ENCODE data around the gene ABCB1.

The ABCB1 gene

GRCh38 chr7:87591211-87591610 is 9.5 kb downstream of the ABCB1 start:
- no peak overlapping the region for H2AK5ac ChIP-seq (ENCODE audit: low read length)
- no peak overlapping the region for H3K4me2 ChIP-seq (ENCODE audit: low read length)
- DNase-seq = no peak
- no peaks in the 10 kb centered on the region for H3K79me1 ChIP-seq (ENCODE audit: low read length)
- H3K4me1 ChIP-seq (ENCODE audit: control insufficient read depth, low read depth, low read length) = no peaks in the 10 kb centered on the region
- H3K4me3 ChIP-seq (ENCODE audit: low read length) = no peak overlapping the region
- no peak overlapping the region for H3K23ac ChIP-seq (ENCODE audit: low read length)
- H3K27ac ChIP-seq (ENCODE audit: low read depth, low read length) = no peak overlapping the region
- H3K4ac ChIP-seq (ENCODE audit: low read depth, low read length) = no peak overlapping the region
- H4K8ac ChIP-seq (ENCODE audit: low read depth, low read length) = no peak overlapping the region
- H3K27me3 ChIP-seq (ENCODE audit: insufficient read depth, low read length, poor library complexity) = no peaks in the 10 kb centered on the region
- no peak overlapping the region for H2BK15ac ChIP-seq (replicated peaks; ENCODE audit: low read depth)
- no peaks in the 10 kb centered on the region for H3K36me3 ChIP-seq (ENCODE audit: control insufficient read depth, insufficient read depth, low read length)
- H3K56ac ChIP-seq (ENCODE audit: low read length) = no peak overlapping the region
- WGBS (ENCODE audit: extremely low coverage, insufficient coverage, low lambda C conversion rate) = no CpG with 5 or more reads among the region's 5 CpGs
- no peak overlapping the region for H2BK120ac ChIP-seq (ENCODE audit: low read depth, low read length)
- no peak overlapping the region for H2BK5ac ChIP-seq (ENCODE audit: low read length)
- H3K9ac ChIP-seq (ENCODE audit: low read length) = no peak overlapping the region
- no peaks in the 10 kb centered on the region for H3K79me2 ChIP-seq (ENCODE audit: control insufficient read depth, insufficient read depth, low read length)
- no peak overlapping the region for H3K18ac ChIP-seq (ENCODE audit: low read length)
- no peak overlapping the region for H4K5ac ChIP-seq (ENCODE audit: low read length)

GRCh38 chr7:87590578-87590977 is 10.1 kb downstream of the ABCB1 start:
- no peak overlapping the region for H3K23ac ChIP-seq (ENCODE audit: low read length)
- H3K79me1 ChIP-seq (ENCODE audit: low read length) = no peaks in the 10 kb centered on the region
- no peak overlapping the region for H3K18ac ChIP-seq (ENCODE audit: low read length)
- no peak overlapping the region for H3K9ac ChIP-seq (ENCODE audit: low read length)
- H2AK5ac ChIP-seq (ENCODE audit: low read length) = no peak overlapping the region
- H3K4me2 ChIP-seq (ENCODE audit: low read length) = no peak overlapping the region
- H2BK15ac ChIP-seq (replicated peaks; ENCODE audit: low read depth) = no peak overlapping the region
- no peaks in the 10 kb centered on the region for H3K36me3 ChIP-seq (ENCODE audit: control insufficient read depth, insufficient read depth, low read length)
- H3K56ac ChIP-seq (ENCODE audit: low read length) = no peak overlapping the region
- H3K4me3 ChIP-seq (ENCODE audit: low read length) = no peak overlapping the region
- H3K27ac ChIP-seq (ENCODE audit: low read depth, low read length) = no peak overlapping the region
- no peaks in the 10 kb centered on the region for H3K4me1 ChIP-seq (ENCODE audit: control insufficient read depth, low read depth, low read length)
- no peak overlapping the region for H2BK120ac ChIP-seq (ENCODE audit: low read depth, low read length)
- no peaks in the 10 kb centered on the region for H3K27me3 ChIP-seq (ENCODE audit: insufficient read depth, low read length, poor library complexity)
- H3K79me2 ChIP-seq (ENCODE audit: control insufficient read depth, insufficient read depth, low read length) = no peaks in the 10 kb centered on the region
- no peak overlapping the region for H3K4ac ChIP-seq (ENCODE audit: low read depth, low read length)
- no peak overlapping the region for H4K5ac ChIP-seq (ENCODE audit: low read length)
- DNase-seq = no peak
- no peak overlapping the region for H2BK5ac ChIP-seq (ENCODE audit: low read length)
- no peak overlapping the region for H4K8ac ChIP-seq (ENCODE audit: low read depth, low read length)

- Histone ChIP-seq H4K5ac (ENCODE audit: low read length) (no peak overlapping the region), H3K4me1 (ENCODE audit: control insufficient read depth, low read depth, low read length) (no peaks in the 10 kb centered on the region), H2BK15ac (replicated peaks; ENCODE audit: low read depth) (no peak overlapping the region), H3K79me2 (ENCODE audit: control insufficient read depth, insufficient read depth, low read length) (no peaks in the 10 kb centered on the region), H3K4ac (ENCODE audit: low read depth, low read length) (no peak overlapping the region), H3K23ac (ENCODE audit: low read length) (no peak overlapping the region), H3K9ac (ENCODE audit: low read length) (no peak overlapping the region), H3K27ac (ENCODE audit: low read depth, low read length) (no peak overlapping the region), H3K56ac (ENCODE audit: low read length) (no peak overlapping the region), H3K18ac (ENCODE audit: low read length) (no peak overlapping the region), H2BK120ac (ENCODE audit: low read depth, low read length) (no peak overlapping the region), H4K8ac (ENCODE audit: low read depth, low read length) (no peak overlapping the region), H3K79me1 (ENCODE audit: low read length) (no peaks in the 10 kb centered on the region), H2BK5ac (ENCODE audit: low read length) (no peak overlapping the region), H3K4me3 (ENCODE audit: low read length) (no peak overlapping the region), H3K27me3 (ENCODE audit: insufficient read depth, low read length, poor library complexity) (no peaks in the 10 kb centered on the region), H3K36me3 (ENCODE audit: control insufficient read depth, insufficient read depth, low read length) (no peaks in the 10 kb centered on the region), H3K4me2 (ENCODE audit: low read length) (no peak overlapping the region), H2AK5ac (ENCODE audit: low read length) (no peak overlapping the region)
- no peak for DNase-seq
- no CpG with 5 or more reads among the region's 1 CpG for WGBS (ENCODE audit: extremely low coverage, insufficient coverage, low lambda C conversion rate)
Measured at GRCh38 chr7:87589631-87590030, 11.1 kb downstream of the ABCB1 start.

- no peak overlapping the region for H2BK120ac ChIP-seq (ENCODE audit: low read depth, low read length)
- H3K4me2 ChIP-seq (ENCODE audit: low read length) = no peak overlapping the region
- no peak overlapping the region for H3K23ac ChIP-seq (ENCODE audit: low read length)
- H2AK5ac ChIP-seq (ENCODE audit: low read length) = no peak overlapping the region
- no peak overlapping the region for H4K5ac ChIP-seq (ENCODE audit: low read length)
- H4K8ac ChIP-seq (ENCODE audit: low read depth, low read length) = no peak overlapping the region
- no peak overlapping the region for H3K4me3 ChIP-seq (ENCODE audit: low read length)
- H3K4ac ChIP-seq (ENCODE audit: low read depth, low read length) = no peak overlapping the region
- H3K9ac ChIP-seq (ENCODE audit: low read length) = no peak overlapping the region
- no peak overlapping the region for H3K56ac ChIP-seq (ENCODE audit: low read length)
- no CpG with 5 or more reads among the region's 3 CpGs for WGBS (ENCODE audit: extremely low coverage, insufficient coverage, low lambda C conversion rate)
- no peaks in the 10 kb centered on the region for H3K79me2 ChIP-seq (ENCODE audit: control insufficient read depth, insufficient read depth, low read length)
- H3K27me3 ChIP-seq (ENCODE audit: insufficient read depth, low read length, poor library complexity) = no peaks in the 10 kb centered on the region
- H3K27ac ChIP-seq (ENCODE audit: low read depth, low read length) = no peak overlapping the region
- no peaks in the 10 kb centered on the region for H3K4me1 ChIP-seq (ENCODE audit: control insufficient read depth, low read depth, low read length)
- H3K79me1 ChIP-seq (ENCODE audit: low read length) = no peaks in the 10 kb centered on the region
- H3K36me3 ChIP-seq (ENCODE audit: control insufficient read depth, insufficient read depth, low read length) = no peaks in the 10 kb centered on the region
- no peak overlapping the region for H3K18ac ChIP-seq (ENCODE audit: low read length)
- H2BK5ac ChIP-seq (ENCODE audit: low read length) = no peak overlapping the region
- DNase-seq = peak; percentile 68
- H2BK15ac ChIP-seq (replicated peaks; ENCODE audit: low read depth) = no peak overlapping the region
Measured at GRCh38 chr7:87581723-87582122, 19.0 kb downstream of the ABCB1 start.

GRCh38 chr7:87580636-87581035 is 20.0 kb downstream of the ABCB1 start:
- no CpG with 5 or more reads among the region's 1 CpG for WGBS (ENCODE audit: extremely low coverage, insufficient coverage, low lambda C conversion rate)

GRCh38 chr7:87575521-87575920 is 25.2 kb downstream of the ABCB1 start:
- H4K5ac ChIP-seq (ENCODE audit: low read length) = no peak overlapping the region
- no peak overlapping the region for H3K27ac ChIP-seq (ENCODE audit: low read depth, low read length)
- H2AK5ac ChIP-seq (ENCODE audit: low read length) = no peak overlapping the region
- no peak overlapping the region for H3K18ac ChIP-seq (ENCODE audit: low read length)
- DNase-seq = no peak
- H3K4me3 ChIP-seq (ENCODE audit: low read length) = no peak overlapping the region
- H3K9ac ChIP-seq (ENCODE audit: low read length) = no peak overlapping the region
- H2BK15ac ChIP-seq (replicated peaks; ENCODE audit: low read depth) = no peak overlapping the region
- H4K8ac ChIP-seq (ENCODE audit: low read depth, low read length) = no peak overlapping the region
- no peaks in the 10 kb centered on the region for H3K79me1 ChIP-seq (ENCODE audit: low read length)
- H3K23ac ChIP-seq (ENCODE audit: low read length) = no peak overlapping the region
- H3K4me1 ChIP-seq (ENCODE audit: control insufficient read depth, low read depth, low read length) = no peaks in the 10 kb centered on the region
- H3K4me2 ChIP-seq (ENCODE audit: low read length) = no peak overlapping the region
- H3K36me3 ChIP-seq (ENCODE audit: control insufficient read depth, insufficient read depth, low read length) = no peaks in the 10 kb centered on the region
- H3K79me2 ChIP-seq (ENCODE audit: control insufficient read depth, insufficient read depth, low read length) = no peaks in the 10 kb centered on the region
- no peak overlapping the region for H2BK5ac ChIP-seq (ENCODE audit: low read length)
- H2BK120ac ChIP-seq (ENCODE audit: low read depth, low read length) = no peak overlapping the region
- H3K4ac ChIP-seq (ENCODE audit: low read depth, low read length) = no peak overlapping the region
- peaks cover 3% of the 10 kb centered on the region for H3K27me3 ChIP-seq (ENCODE audit: insufficient read depth, low read length, poor library complexity)
- no peak overlapping the region for H3K56ac ChIP-seq (ENCODE audit: low read length)
- no CpG with 5 or more reads among the region's 2 CpGs for WGBS (ENCODE audit: extremely low coverage, insufficient coverage, low lambda C conversion rate)

More at GRCh38 chr7:87580636-87581035, 20.0 kb downstream of the ABCB1 start:
- Histone ChIP-seq H3K9ac (ENCODE audit: low read length) (no peak overlapping the region), H4K5ac (ENCODE audit: low read length) (no peak overlapping the region), H3K27me3 (ENCODE audit: insufficient read depth, low read length, poor library complexity) (no peaks in the 10 kb centered on the region), H2BK15ac (replicated peaks; ENCODE audit: low read depth) (no peak overlapping the region), H2AK5ac (ENCODE audit: low read length) (no peak overlapping the region), H2BK5ac (ENCODE audit: low read length) (no peak overlapping the region), H3K79me1 (ENCODE audit: low read length) (no peaks in the 10 kb centered on the region), H3K4me1 (ENCODE audit: control insufficient read depth, low read depth, low read length) (no peaks in the 10 kb centered on the region), H3K79me2 (ENCODE audit: control insufficient read depth, insufficient read depth, low read length) (no peaks in the 10 kb centered on the region), H3K18ac (ENCODE audit: low read length) (no peak overlapping the region), H3K4me2 (ENCODE audit: low read length) (no peak overlapping the region), H2BK120ac (ENCODE audit: low read depth, low read length) (no peak overlapping the region), H3K4me3 (ENCODE audit: low read length) (no peak overlapping the region), H3K23ac (ENCODE audit: low read length) (no peak overlapping the region), H3K27ac (ENCODE audit: low read depth, low read length) (no peak overlapping the region), H3K36me3 (ENCODE audit: control insufficient read depth, insufficient read depth, low read length) (no peaks in the 10 kb centered on the region), H3K4ac (ENCODE audit: low read depth, low read length) (no peak overlapping the region), H3K56ac (ENCODE audit: low read length) (no peak overlapping the region), H4K8ac (ENCODE audit: low read depth, low read length) (no peak overlapping the region)
- DNase-seq = no peak

All from mesendoderm (in vitro differentiated cells).